Esophagus muscularis mucosa (tissue), 4 donors: ENCODE results near the gene LRRC10B. TPM values are rescaled to one million over a fixed set of nuclear protein-coding genes. Genes with fewer than 3 reads are reported as not detected.

Experiments used
- DNase-seq: peaks from one replicate; pipeline ENCODE4 v3.0.0-alpha.2; 2017; ENCODE audit errors: extremely low spot score
- H3K27ac ChIP-seq, 4 donors: fragments of 200-600 bp; sonication (generic); replicated peaks in 1 of 4; 1 replicate in 3 of 4; 2 replicates in 1 of 4; pipeline ENCODE4 v1.5.1; 2016 to 2019; ENCODE audit warnings: mild to moderate bottlenecking in 1 of 4
- H3K27me3 ChIP-seq, 4 donors: fragments of 200-600 bp; sonication (generic); one replicate each; pipeline versions ENCODE4 v1.5.1 to v1.6.0; 2016 to 2019
- H3K36me3 ChIP-seq, 4 donors: fragments of 200-600 bp; sonication (generic); one replicate each; pipeline ENCODE4 v1.5.1; 2016 to 2019
- H3K4me1 ChIP-seq, 4 donors: fragments of 200-600 bp; sonication (generic); one replicate each; pipeline ENCODE4 v1.5.1; 2016 to 2019
- H3K4me3 ChIP-seq, 4 donors: fragments of 200-600 bp; sonication (generic); 1 replicate in 2 of 4; 2 replicates in 2 of 4; pipeline ENCODE4 v1.5.1; 2016 to 2019; ENCODE audit warnings: mild to moderate bottlenecking in 4 of 4, moderate library complexity in 1 of 4
- H3K9me3 ChIP-seq, 4 donors: fragments of 200-600 bp; sonication (generic); 1 replicate in 3 of 4; 2 replicates in 1 of 4; pipeline ENCODE4 v1.5.1; 2016 to 2019
- CTCF ChIP-seq, 3 experiments: fragments of 200-600 bp in 2 of 3; fragments of 450-650 bp in 1 of 3; sonication (generic) in 2 of 3; IDR thresholded peaks; one replicate each; pipeline ENCODE4 v1.5.1; 2017 to 2019; ENCODE audit warnings: antibody characterized with exemption in 3 of 3, mild to moderate bottlenecking in 2 of 3, moderate library complexity in 1 of 3
- EP300 ChIP-seq: sonication (generic); formaldehyde crosslinking; IDR thresholded peaks from one replicate; pipeline ENCODE4 v1.6.1; 2017; ENCODE audit warnings: antibody characterized with exemption
- POLR2A ChIP-seq: fragments of 450-650 bp; IDR thresholded peaks from one replicate; pipeline ENCODE4 v1.6.1; 2017; ENCODE audit warnings: antibody characterized with exemption, moderate library complexity, mild to moderate bottlenecking, low read depth
- POLR2AphosphoS5 ChIP-seq, 2 donors: sonication (generic); formaldehyde crosslinking; IDR thresholded peaks; one replicate each; pipeline ENCODE4 v1.6.1; 2017; ENCODE audit warnings: antibody characterized with exemption in 2 of 2
- WGBS: methylation state at CpG from one replicate; pipeline ENCODE4 v1.1.5; 2018; 5-methylcytosine and 5-hydroxymethylcytosine counted together
- intact Hi-C: fragments of 100-400 bp; cut with DNase I; formaldehyde crosslinking; loops from one replicate; pipeline ENCODE4 v1.15.1; 2023
- total RNA-seq, 4 donors: library from RNA; depleted of rRNA; stranded (reverse); fragments of >200 nt; gene quantifications; one replicate each; pipeline versions ENCODE4 v1.1.0 to v1.2.1, GENCODE V29; 2016

LRRC10B gene
- total RNA-seq, 4 donors from 2014 or later = 1.3 to 2.2 (median 2.0) TPM; not detected in 1

DNA sequence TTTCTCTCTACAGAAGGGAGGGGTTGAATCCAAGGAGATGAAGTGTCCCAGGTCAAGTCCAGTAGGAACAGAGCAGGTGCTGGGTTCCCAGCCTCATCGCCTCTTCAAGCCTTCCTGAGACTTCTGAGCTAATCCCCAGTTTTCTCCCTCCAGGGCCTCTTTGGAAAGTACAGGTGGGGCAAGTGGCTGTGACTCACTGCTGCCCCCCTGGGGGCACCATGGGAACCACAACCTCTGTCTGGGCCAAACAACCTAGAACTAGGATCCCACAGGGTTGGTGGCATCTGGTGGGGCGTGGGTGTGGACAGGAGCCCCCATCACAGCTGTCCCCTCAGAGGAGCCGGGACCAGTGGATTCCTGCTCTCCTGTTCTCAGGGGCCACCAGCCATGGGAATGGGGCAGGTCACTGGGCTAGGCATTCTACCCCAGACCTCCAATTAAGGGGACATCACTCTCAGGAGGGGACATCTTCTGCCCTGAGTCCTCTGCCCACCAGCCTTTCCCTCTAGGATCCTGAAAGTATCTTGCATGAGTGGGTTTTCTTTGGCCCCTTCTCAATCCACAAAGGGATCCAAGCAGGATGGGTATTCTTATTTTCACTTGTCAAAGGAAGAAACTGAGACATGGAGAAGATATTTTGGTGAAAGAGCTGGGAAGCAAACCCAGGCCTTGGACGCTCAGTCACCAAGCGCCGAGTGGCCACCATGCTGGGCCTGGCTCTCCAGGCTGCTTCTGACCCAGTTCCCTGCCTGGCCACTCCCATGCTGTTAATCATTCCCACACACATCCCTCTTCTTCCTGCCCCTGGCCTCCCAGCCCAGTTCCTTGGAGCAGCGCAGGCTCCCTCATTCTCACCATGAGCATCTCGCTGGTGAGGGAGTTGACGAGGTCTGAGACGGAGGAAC, 23.8 kb downstream of the LRRC10B start:
- Histone ChIP-seq H3K4me1 (peaks cover 0 to 16% (median 0%) of the 10 kb centered on the region in 4 donors), H3K4me3 (no peak overlapping the region), H3K36me3 (peaks cover 0 to 2% (median 0%) of the 10 kb centered on the region in 4 donors), H3K9me3 (no peaks in the 10 kb centered on the region), H3K27me3 (peaks cover 0 to 82% (median 0%) of the 10 kb centered on the region in 4 donors), H3K27ac (no peak overlapping the region)
- intact Hi-C loops = no loop called here
- 88% methylated on average over 10 of the region's 10 CpGs for WGBS
- TF ChIP-seq CTCF (IDR thresholded peaks at IDR 0.05) (peak; percentile 35 to 79 (median 50)), EP300 (no peak), POLR2AphosphoS5 (IDR thresholded peaks at IDR 0.05) (no peak), POLR2A (no peak)
- no peak for DNase-seq

DNA sequence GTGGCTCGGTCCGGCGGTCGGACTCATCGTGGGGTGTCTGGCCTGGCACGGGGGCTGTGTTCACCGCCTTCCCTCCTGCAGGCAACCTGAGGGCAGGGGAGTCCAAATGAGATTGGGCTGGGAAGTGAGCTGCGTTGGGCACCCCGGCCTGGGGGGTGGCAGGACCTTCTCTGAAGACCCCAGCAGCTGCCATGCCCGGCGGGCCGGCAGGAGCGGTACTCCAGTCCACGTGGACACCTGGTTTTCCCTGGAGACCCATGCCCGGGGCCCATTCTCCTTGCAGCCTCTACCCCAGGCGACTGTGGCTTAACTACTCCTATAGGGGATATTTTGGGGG, 24.5 kb downstream of the LRRC10B start:
- Histone ChIP-seq H3K36me3 (no peaks in the 10 kb centered on the region), H3K9me3 (no peaks in the 10 kb centered on the region), H3K27ac (no peak overlapping the region), H3K4me3 (no peak overlapping the region), H3K4me1 (peaks cover 0 to 16% (median 0%) of the 10 kb centered on the region in 4 donors), H3K27me3 (peaks cover 0 to 81% (median 0%) of the 10 kb centered on the region in 4 donors)
- TF ChIP-seq CTCF (IDR thresholded peaks at IDR 0.05) (no peak), POLR2AphosphoS5 (IDR thresholded peaks at IDR 0.05) (no peak), EP300 (no peak), POLR2A (no peak)
- WGBS = 73% methylated on average over 3 of the region's 16 CpGs
- no peak for DNase-seq
- intact Hi-C loops = no loop called here

- Histone ChIP-seq H3K4me3 (no peak overlapping the region), H3K9me3 (no peaks in the 10 kb centered on the region), H3K4me1 (peaks cover 0 to 16% (median 0%) of the 10 kb centered on the region in 4 donors), H3K27ac (no peak overlapping the region), H3K27me3 (peaks cover 0 to 81% (median 0%) of the 10 kb centered on the region in 4 donors), H3K36me3 (no peaks in the 10 kb centered on the region)
- no peak for DNase-seq
- intact Hi-C loops = no loop called here
- TF ChIP-seq EP300 = no peak
- no peak for TF ChIP-seq POLR2AphosphoS5 (IDR thresholded peaks at IDR 0.05)
- TF ChIP-seq POLR2A = no peak
- no peak for TF ChIP-seq CTCF (IDR thresholded peaks at IDR 0.05)
- 78% methylated on average over 8 of the region's 8 CpGs for WGBS
Observed at GRCh38 chr11:61533401-61533800, 24.9 kb downstream of the LRRC10B start.

DNA sequence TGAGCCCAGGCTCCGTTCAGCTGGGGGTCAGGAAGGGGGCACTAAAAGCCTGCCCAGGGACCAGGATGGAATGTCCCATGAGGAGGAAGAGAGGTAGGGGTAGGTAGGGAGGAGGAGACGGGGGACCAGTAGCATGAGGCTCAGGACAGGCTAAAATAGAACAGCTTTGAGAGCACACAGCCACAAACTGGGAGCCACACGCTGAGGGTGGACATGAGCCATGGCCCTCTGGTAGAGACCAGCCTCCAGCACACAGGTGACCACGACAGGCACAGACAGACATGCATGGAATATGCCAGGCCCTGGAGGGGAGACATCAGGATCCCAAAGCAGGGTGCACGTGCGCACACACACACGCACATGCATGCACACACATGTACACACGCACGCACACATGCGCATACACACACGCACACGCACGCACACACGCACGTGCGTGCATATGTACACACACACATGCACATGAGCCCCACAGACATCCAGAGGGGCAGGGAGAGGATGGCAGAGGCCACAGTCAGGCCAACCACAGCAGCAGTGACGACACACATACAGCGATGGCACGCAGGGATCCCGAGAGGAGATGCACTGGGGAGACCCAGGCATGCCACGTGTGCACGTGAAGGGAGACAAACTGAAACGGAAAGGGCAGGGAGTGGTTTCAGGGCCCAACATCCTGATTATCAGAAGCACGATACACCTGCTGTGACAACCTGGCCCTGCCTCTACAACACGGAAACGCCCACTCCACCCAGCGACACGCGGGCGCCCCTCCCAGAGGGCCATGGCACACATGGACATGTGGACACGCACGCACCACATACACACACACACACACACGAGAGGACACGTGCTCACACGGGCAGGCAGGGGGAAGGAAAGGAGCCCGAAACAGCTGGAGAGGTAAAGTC, 25.7 kb downstream of the LRRC10B start:
- Histone ChIP-seq H3K4me1 (peaks cover 0 to 25% (median 0%) of the 10 kb centered on the region in 4 donors), H3K36me3 (no peaks in the 10 kb centered on the region), H3K27ac (no peak overlapping the region), H3K4me3 (no peak overlapping the region), H3K9me3 (no peaks in the 10 kb centered on the region), H3K27me3 (peaks cover 0 to 73% (median 0%) of the 10 kb centered on the region in 4 donors)
- 81% methylated on average over 35 of the region's 36 CpGs for WGBS
- DNase-seq = no peak
- intact Hi-C loops = no loop called here
- TF ChIP-seq POLR2A (no peak), POLR2AphosphoS5 (IDR thresholded peaks at IDR 0.05) (no peak), CTCF (IDR thresholded peaks at IDR 0.05) (no peak), EP300 (no peak)
